Globus pallidus (tissue), 1 donor: ENCODE results near the gene SFN.
"Not testable (repeated sequence)": the region's sequence is repeated elsewhere in the genome, so short reads cannot be mapped to it uniquely, and the experiment has no call there.

Source experiments
- DNase-seq: peaks from one replicate; pipeline ENCODE4 v3.0.0-alpha.2; 2015; ENCODE audit warnings: low spot score

SFN gene

GRCh38 chr1:26873097-26873496, 10.1 kb downstream of the SFN start:
- DNase-seq: not testable (repeated sequence)

GRCh38 chr1:26874896-26875295, 11.9 kb downstream of the SFN start:
- no peak for DNase-seq

GRCh38 chr1:26877326-26877725, 14.4 kb downstream of the SFN start:
- no peak for DNase-seq

- DNase-seq: no peak
These were observed 16.8 kb downstream of the SFN start for GRCh38 chr1:26879793-26880192.

GRCh38 chr1:26881611-26882010, 18.7 kb downstream of the SFN start:
- not testable (repeated sequence) for DNase-seq

GRCh38 chr1:26882696-26883463, 19.9 kb downstream of the SFN start:
- DNase-seq: no peak

- no peak for DNase-seq
These were observed 24.2 kb downstream of the SFN start for GRCh38 chr1:26887125-26887524.

GRCh38 chr1:26888231-26888630, 25.3 kb downstream of the SFN start:
- DNase-seq: no peak

- peak; percentile 75 for DNase-seq
These were observed 26.9 kb downstream of the SFN start, which contains the start of gene GPN2 for GRCh38 chr1:26889551-26890466. TSS of gene GPN2 (minus strand) at chr1:26890283. CDS start at chr1:26890096, 187 bp downstream.

GRCh38 chr1:26890467-26890796, 27.5 kb downstream of the SFN start:
- DNase-seq: no peak

- DNase-seq: no peak
These were observed 31.3 kb downstream of the SFN start for GRCh38 chr1:26894263-26894662.

GRCh38 chr1:26897351-26897750, 34.4 kb downstream of the SFN start:
- no peak for DNase-seq

GRCh38 chr1:26900001-26900814, 37.3 kb downstream of the SFN start, which contains the start of gene GPATCH3:
TSS of gene GPATCH3 (minus strand) at chr1:26900467. CDS start at chr1:26900442, 25 bp downstream.
- peak; percentile 77 for DNase-seq

GRCh38 chr1:26900815-26901511, 38.0 kb downstream of the SFN start:
- no peak for DNase-seq

GRCh38 chr1:26907071-26907917, 44.3 kb downstream of the SFN start:
- DNase-seq: no peak

- no peak for DNase-seq
These were observed 47.0 kb downstream of the SFN start for GRCh38 chr1:26909951-26910342.

GRCh38 chr1:26910343-26911160, 47.6 kb downstream of the SFN start:
- no peak for DNase-seq

GRCh38 chr1:26911399-26912146, 48.6 kb downstream of the SFN start:
- no peak for DNase-seq

- no peak for DNase-seq
These were observed 49.2 kb downstream of the SFN start for GRCh38 chr1:26912147-26912490.
